ENCODE measurements around the gene CC2D2A. TPM values are rescaled to one million over a fixed set of nuclear protein-coding genes. Genes with fewer than 3 reads are reported as not detected.

The CC2D2A gene
- total RNA-seq, 2 donors from 2014 or later = 13.5 to 38.1 TPM

DNA sequence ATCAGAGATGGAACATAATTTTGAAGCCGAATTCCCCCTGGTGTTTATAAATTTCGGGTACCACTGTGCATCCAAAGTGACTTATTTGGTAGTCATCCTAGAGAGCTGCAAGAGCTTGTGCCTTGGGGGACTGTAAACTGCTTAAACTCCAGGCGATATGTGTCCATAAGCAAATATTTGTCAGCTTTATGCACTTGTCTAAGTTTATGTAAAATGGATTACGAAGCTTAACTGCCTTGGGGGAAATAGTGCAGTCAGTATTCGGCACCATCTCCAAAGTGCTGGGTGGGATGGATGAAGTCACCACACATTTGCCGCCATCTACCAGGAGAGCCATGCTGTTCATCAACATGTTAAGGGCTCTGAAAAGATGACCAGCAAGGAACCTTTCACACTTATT lies 65.9 kb downstream of the CC2D2A start:
- TF ChIP-seq POLR2AphosphoS5 (IDR thresholded peaks at IDR 0.05) (no peak), POLR2A (IDR thresholded peaks at IDR 0.05) (no peak)
- TF ChIP-seq, protein P1, sequence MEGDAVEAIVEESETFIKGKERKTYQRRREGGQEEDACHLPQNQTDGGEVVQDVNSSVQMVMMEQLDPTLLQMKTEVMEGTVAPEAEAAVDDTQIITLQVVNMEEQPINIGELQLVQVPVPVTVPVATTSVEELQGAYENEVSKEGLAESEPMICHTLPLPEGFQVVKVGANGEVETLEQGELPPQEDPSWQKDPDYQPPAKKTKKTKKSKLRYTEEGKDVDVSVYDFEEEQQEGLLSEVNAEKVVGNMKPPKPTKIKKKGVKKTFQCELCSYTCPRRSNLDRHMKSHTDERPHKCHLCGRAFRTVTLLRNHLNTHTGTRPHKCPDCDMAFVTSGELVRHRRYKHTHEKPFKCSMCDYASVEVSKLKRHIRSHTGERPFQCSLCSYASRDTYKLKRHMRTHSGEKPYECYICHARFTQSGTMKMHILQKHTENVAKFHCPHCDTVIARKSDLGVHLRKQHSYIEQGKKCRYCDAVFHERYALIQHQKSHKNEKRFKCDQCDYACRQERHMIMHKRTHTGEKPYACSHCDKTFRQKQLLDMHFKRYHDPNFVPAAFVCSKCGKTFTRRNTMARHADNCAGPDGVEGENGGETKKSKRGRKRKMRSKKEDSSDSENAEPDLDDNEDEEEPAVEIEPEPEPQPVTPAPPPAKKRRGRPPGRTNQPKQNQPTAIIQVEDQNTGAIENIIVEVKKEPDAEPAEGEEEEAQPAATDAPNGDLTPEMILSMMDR (IDR thresholded peaks at IDR 0.05) = no peak
- WGBS = 88% methylated on average over 6 of the region's 6 CpGs
- intact Hi-C loops (cut with DNase I) = no loop called here
- Histone ChIP-seq H3K4me1 (replicated peaks) (no peaks in the 10 kb centered on the region), H3K27me3 (replicated peaks; ENCODE audit: insufficient read depth) (no peaks in the 10 kb centered on the region), H3K9me3 (no peaks in the 10 kb centered on the region), H3K27ac (no peak overlapping the region), H3K4me3 (no peak overlapping the region), H3K36me3 (no peaks in the 10 kb centered on the region)
- DNase-seq (ENCODE audit: low spot score) = no peak

DNA sequence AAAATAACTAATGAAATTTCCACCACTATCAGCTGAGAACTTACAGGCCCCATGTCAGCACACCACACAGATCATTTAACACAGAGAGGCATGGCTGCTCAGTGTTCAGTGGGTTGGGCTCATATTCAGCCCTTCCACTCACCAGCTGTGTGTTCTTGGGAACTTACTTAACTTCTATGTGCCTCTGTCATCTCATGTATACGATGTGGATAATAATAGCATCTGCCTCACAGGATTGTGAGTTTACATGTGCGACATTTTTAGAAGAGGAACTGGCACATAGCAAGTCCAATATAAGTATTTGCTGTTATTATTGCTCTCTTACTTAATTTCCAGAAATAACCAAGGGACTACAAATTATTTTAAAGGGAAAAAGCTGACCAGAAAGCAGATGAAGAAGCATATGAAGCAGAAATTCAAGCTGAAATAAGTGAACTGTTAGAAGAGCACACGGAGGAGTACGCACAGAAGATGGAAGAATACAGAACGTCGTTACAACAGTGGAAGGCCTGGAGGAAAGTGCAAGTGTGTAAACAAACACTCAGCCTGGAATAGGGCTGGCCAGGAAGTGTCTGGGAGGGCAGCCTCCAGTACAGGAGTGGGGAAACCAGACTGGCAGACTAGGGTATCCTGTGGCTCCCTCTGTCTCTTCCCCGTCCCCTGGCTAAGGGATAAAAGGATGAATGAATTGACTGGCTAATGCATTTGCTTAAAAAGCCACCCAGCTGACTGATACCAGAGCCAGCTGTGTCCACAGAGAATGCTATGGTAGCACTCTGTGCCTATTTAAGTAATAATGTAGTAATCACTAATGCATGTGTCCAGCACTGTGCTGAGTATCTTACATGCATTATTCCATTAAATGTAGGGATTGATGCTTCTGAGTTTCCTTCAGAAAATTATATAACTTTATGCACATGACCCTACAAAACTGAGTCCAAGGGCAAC lies 67.1 kb downstream of the CC2D2A start:
- Histone ChIP-seq H3K27ac (no peak overlapping the region), H3K4me3 (no peak overlapping the region), H3K4me1 (replicated peaks) (no peaks in the 10 kb centered on the region), H3K9me3 (no peaks in the 10 kb centered on the region), H3K27me3 (replicated peaks; ENCODE audit: insufficient read depth) (no peaks in the 10 kb centered on the region), H3K36me3 (no peaks in the 10 kb centered on the region)
- TF ChIP-seq POLR2A (IDR thresholded peaks at IDR 0.05) = no peak
- TF ChIP-seq POLR2AphosphoS5 (IDR thresholded peaks at IDR 0.05) = no peak
- TF ChIP-seq, protein P1 (IDR thresholded peaks at IDR 0.05) = no peak
- intact Hi-C loops (cut with DNase I) = no loop called here
- 64% methylated on average over 7 of the region's 7 CpGs for WGBS
- no peak for DNase-seq (ENCODE audit: low spot score)

DNA sequence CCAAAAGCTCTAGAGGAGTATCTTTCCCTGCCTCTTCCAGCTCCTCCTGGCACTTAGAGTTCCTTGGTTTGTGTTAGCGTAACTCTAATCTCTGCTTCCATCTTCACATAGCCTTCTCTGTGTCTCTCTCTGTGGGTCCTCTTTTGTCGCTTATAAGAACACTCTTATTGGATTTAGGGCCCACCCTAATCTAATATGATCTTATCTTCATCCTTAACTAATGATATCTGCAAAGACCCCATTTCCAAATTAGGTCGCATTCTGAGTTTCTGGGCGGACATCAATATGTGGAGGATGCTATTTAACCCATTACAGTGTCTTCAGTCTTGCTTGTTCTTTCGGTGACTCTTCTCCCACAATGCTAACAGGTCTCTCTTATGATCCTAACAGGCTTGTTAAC lies 72.3 kb downstream of the CC2D2A start:
- no peaks in the 10 kb centered on the region for H3K4me1 ChIP-seq (replicated peaks)
- no peaks in the 10 kb centered on the region for H3K27me3 ChIP-seq (replicated peaks; ENCODE audit: insufficient read depth)
- H3K4me3 ChIP-seq = no peak overlapping the region
- intact Hi-C loops (cut with DNase I) = no loop called here
- H3K9me3 ChIP-seq = no peaks in the 10 kb centered on the region
- WGBS = 86% methylated on average over 5 of the region's 5 CpGs
- H3K36me3 ChIP-seq = no peaks in the 10 kb centered on the region
- DNase-seq (ENCODE audit: low spot score) = no peak
- no peak overlapping the region for H3K27ac ChIP-seq
- no peak for TF ChIP-seq POLR2AphosphoS5 (IDR thresholded peaks at IDR 0.05)
- TF ChIP-seq, protein P1 (IDR thresholded peaks at IDR 0.05) = no peak
- no peak for TF ChIP-seq POLR2A (IDR thresholded peaks at IDR 0.05)

DNA sequence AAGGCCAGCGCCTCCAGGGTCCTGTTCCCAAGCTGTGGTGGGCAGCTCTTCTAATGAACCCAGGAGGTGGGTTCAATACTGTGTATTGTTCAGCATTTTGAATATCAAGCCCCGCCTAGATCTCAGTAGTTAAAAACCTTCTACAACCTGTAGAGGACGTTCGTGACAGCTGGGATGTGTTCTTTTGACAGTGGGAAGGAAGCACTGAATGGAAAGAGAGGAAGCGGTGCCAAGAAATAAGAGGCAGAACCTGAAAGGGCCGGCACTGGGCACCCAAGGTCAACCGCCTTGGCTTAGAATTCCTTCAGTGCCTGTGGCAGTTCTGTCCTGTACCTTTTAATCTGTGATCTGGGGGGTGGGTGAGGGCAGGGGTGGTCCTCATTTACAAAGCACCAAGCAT lies 73.1 kb downstream of the CC2D2A start:
- H3K27me3 ChIP-seq (replicated peaks; ENCODE audit: insufficient read depth) = no peaks in the 10 kb centered on the region
- TF ChIP-seq, protein P1 (IDR thresholded peaks at IDR 0.05) = no peak
- TF ChIP-seq POLR2AphosphoS5 (IDR thresholded peaks at IDR 0.05) (no peak), POLR2A (IDR thresholded peaks at IDR 0.05) (no peak)
- 79% methylated on average over 7 of the region's 7 CpGs for WGBS
- DNase-seq (ENCODE audit: low spot score) = no peak
- no peak overlapping the region for H3K27ac ChIP-seq
- no peaks in the 10 kb centered on the region for H3K4me1 ChIP-seq (replicated peaks)
- intact Hi-C loops (cut with DNase I) = no loop called here
- H3K9me3 ChIP-seq = no peaks in the 10 kb centered on the region
- H3K36me3 ChIP-seq = no peaks in the 10 kb centered on the region
- no peak overlapping the region for H3K4me3 ChIP-seq

Data from prostate gland (tissue), 2 donors.